KMS-11 (cell line): ENCODE data around the gene TSPAN9.

Experiments
- H2AFZ ChIP-seq: fragments of 200-600 bp; sonication (generic); 2 replicates; pipeline ENCODE4 v1.6.1; 2016; ENCODE audit warnings: antibody characterized with exemption, mixed run types, low read depth
- H3K27ac ChIP-seq: fragments of 200-600 bp; sonication (generic); 2 replicates; pipeline ENCODE4 v1.6.1; 2016; ENCODE audit warnings: mild to moderate bottlenecking, mixed run types
- H3K27me3 ChIP-seq: fragments of 200-600 bp; sonication (generic); 2 replicates; pipeline ENCODE4 v1.6.1; 2017; ENCODE audit warnings: mild to moderate bottlenecking, low read depth, mixed run types, moderate library complexity; ENCODE audit not compliant: insufficient read depth
- H3K36me3 ChIP-seq: fragments of 200-600 bp; sonication (generic); 2 replicates; pipeline ENCODE4 v1.6.1; 2017; ENCODE audit warnings: mild to moderate bottlenecking, mixed run types; ENCODE audit not compliant: insufficient read depth
- H3K4me1 ChIP-seq: fragments of 200-600 bp; sonication (generic); 2 replicates; pipeline ENCODE4 v1.6.1; 2016; ENCODE audit warnings: mild to moderate bottlenecking, low read depth, mixed run types; ENCODE audit not compliant: poor library complexity, severe bottlenecking
- H3K4me2 ChIP-seq: fragments of 200-600 bp; sonication (generic); 2 replicates; pipeline ENCODE4 v1.7.0; 2016; ENCODE audit warnings: mild to moderate bottlenecking, mixed run types
- H3K4me3 ChIP-seq: fragments of 200-600 bp; sonication (generic); IDR thresholded peaks from 2 replicates; pipeline ENCODE4 v1.6.1; 2017; ENCODE audit warnings: low read depth, low read length, mixed read lengths; ENCODE audit not compliant: insufficient read depth
- H3K79me2 ChIP-seq: fragments of 200-600 bp; sonication (generic); 2 replicates; pipeline ENCODE4 v1.6.1; 2016; ENCODE audit warnings: low read depth, mixed run types; ENCODE audit not compliant: insufficient read depth
- H3K9ac ChIP-seq: fragments of 200-600 bp; sonication (generic); 2 replicates; pipeline ENCODE4 v1.6.1; 2016; ENCODE audit warnings: mild to moderate bottlenecking, mixed run types
- H4K20me1 ChIP-seq: fragments of 200-600 bp; sonication (generic); 2 replicates; pipeline ENCODE4 v1.6.1; 2016; ENCODE audit warnings: mild to moderate bottlenecking, mixed run types; ENCODE audit not compliant: insufficient read depth
- CTCF ChIP-seq: fragments of 200-600 bp; sonication (generic); conservative IDR thresholded peaks from 2 replicates; pipeline ENCODE4 v1.6.1; 2017; ENCODE audit warnings: low read depth, mild to moderate bottlenecking, antibody characterized with exemption, low read length, moderate library complexity, mixed read lengths

The TSPAN9 gene

DNA sequence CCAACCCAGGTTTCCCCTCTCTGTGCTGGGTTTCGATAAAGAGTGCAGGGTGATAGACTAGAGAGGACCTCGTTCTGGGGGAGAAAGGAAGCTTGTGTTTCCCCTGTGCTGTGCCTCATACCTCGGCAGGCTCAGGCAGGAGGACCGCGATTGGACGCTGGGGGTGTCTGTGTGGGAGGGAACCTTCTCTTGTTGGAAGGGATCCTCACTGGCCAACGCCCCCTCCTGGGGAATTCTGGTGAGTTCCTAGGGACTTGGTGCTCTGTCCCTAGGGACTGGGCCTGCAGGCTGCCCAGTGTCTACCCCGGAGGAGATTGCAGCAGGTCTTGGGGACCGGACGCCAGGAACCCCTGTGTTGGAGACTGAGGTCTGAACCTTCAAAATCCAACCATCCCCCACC, 256.4 kb downstream of the TSPAN9 start:
- Histone ChIP-seq H3K27me3 (peaks cover 15% of the 10 kb centered on the region), H3K4me3 (no peak overlapping the region), H3K4me2 (no peak overlapping the region), H2AFZ (no peak overlapping the region), H3K9ac (no peak overlapping the region), H3K79me2 (no peaks in the 10 kb centered on the region), H3K36me3 (no peaks in the 10 kb centered on the region), H3K27ac (no peak overlapping the region), H3K4me1 (no peaks in the 10 kb centered on the region), H4K20me1 (no peaks in the 10 kb centered on the region)
- TF ChIP-seq CTCF, result no peak

GRCh38 chr12:3333991-3334391, 256.8 kb downstream of the TSPAN9 start:
- Histone ChIP-seq H3K4me3 (no peak overlapping the region), H3K9ac (no peak overlapping the region), H3K4me2 (no peak overlapping the region), H2AFZ (no peak overlapping the region), H3K79me2 (no peaks in the 10 kb centered on the region), H3K27ac (no peak overlapping the region), H3K27me3 (peaks cover 12% of the 10 kb centered on the region), H3K4me1 (no peaks in the 10 kb centered on the region), H4K20me1 (no peaks in the 10 kb centered on the region), H3K36me3 (no peaks in the 10 kb centered on the region)
- no peak for TF ChIP-seq CTCF

- TF ChIP-seq CTCF, result no peak
- H3K4me3 ChIP-seq, result no peak overlapping the region
- H3K9ac ChIP-seq, result no peak overlapping the region
- no peak overlapping the region for H3K27ac ChIP-seq
- peaks cover under 1% of the 10 kb centered on the region; the same call in 1 of the 2 replicates for H3K27me3 ChIP-seq
- no peaks in the 10 kb centered on the region for H3K4me1 ChIP-seq
- no peaks in the 10 kb centered on the region for H3K36me3 ChIP-seq
- no peak overlapping the region for H3K4me2 ChIP-seq
- H4K20me1 ChIP-seq, result no peaks in the 10 kb centered on the region
- no peaks in the 10 kb centered on the region for H3K79me2 ChIP-seq
- no peak overlapping the region for H2AFZ ChIP-seq
Measured at GRCh38 chr12:3335078-3335487, 257.9 kb downstream of the TSPAN9 start.
